HepG2 (cell line): ENCODE results near the gene DMAC2L. TPM values are rescaled to one million over a fixed set of nuclear protein-coding genes. Genes with fewer than 3 reads are reported as not detected.

Experiments used
- CHD4 ChIP-seq: fragments of 200-600 bp; sonication (generic); IDR thresholded peaks from 2 replicates; pipeline ENCODE4 v1.7.0; 2017; ENCODE audit warnings: mild to moderate bottlenecking, low read length, borderline replicate concordance
- DR1 ChIP-seq: sonication (generic); formaldehyde crosslinking; IDR thresholded peaks from 2 replicates; pipeline ENCODE4 v1.8.0; 2021; ENCODE audit warnings: mild to moderate bottlenecking, missing genetic modification reagents, inconsistent platforms
- HMG20B ChIP-seq: conservative IDR thresholded peaks from 2 replicates; pipeline ENCODE4 v1.6.1; 2016; ENCODE audit warnings: missing genetic modification reagents, missing compliant biosample characterization
- HNRNPUL1 ChIP-seq: fragments of 200-400 bp; formaldehyde crosslinking; IDR thresholded peaks from 2 replicates; pipeline ENCODE4 v1.6.1; 2017; ENCODE audit warnings: low read depth, mild to moderate bottlenecking, low read length, moderate library complexity
- KMT2A ChIP-seq: sonication (generic); formaldehyde crosslinking; IDR thresholded peaks from 2 replicates; pipeline ENCODE4 v1.4.0; 2020; ENCODE audit warnings: missing genetic modification reagents
- MAFG ChIP-seq: sonication (generic); formaldehyde crosslinking; IDR thresholded peaks from 2 replicates; pipeline ENCODE4 v1.5.1; 2020; ENCODE audit warnings: mild to moderate bottlenecking, missing genetic modification reagents
- MED8 ChIP-seq: sonication (generic); formaldehyde crosslinking; IDR thresholded peaks from 2 replicates; pipeline ENCODE4 v1.8.1; 2023; ENCODE audit warnings: mild to moderate bottlenecking, missing genetic modification reagents; ENCODE audit not compliant: insufficient replicate concordance
- MYNN ChIP-seq: sonication (generic); formaldehyde crosslinking; IDR thresholded peaks from 2 replicates; pipeline ENCODE4 v1.4.0; 2020; ENCODE audit warnings: mild to moderate bottlenecking, low read depth, missing genetic modification reagents
- NCOA1 ChIP-seq: sonication (generic); formaldehyde crosslinking; IDR thresholded peaks from 2 replicates; pipeline ENCODE4 v1.9.0; 2021; ENCODE audit warnings: missing genetic modification reagents
- PLSCR1 ChIP-seq: sonication (generic); formaldehyde crosslinking; IDR thresholded peaks from 2 replicates; pipeline ENCODE4 v1.5.0; 2020; ENCODE audit warnings: missing genetic modification reagents, mild to moderate bottlenecking, borderline replicate concordance
- RELA ChIP-seq: sonication (generic); formaldehyde crosslinking; IDR thresholded peaks from 2 replicates; pipeline ENCODE4 v1.4.0; 2020; ENCODE audit warnings: missing genetic modification reagents
- RERE ChIP-seq: IDR thresholded peaks from 2 replicates; pipeline ENCODE4 v1.6.1; 2016; ENCODE audit warnings: low read depth, missing genetic modification reagents, missing compliant biosample characterization
- SIN3B ChIP-seq: fragments of 150-350 bp; IDR thresholded peaks from 2 replicates; pipeline ENCODE4 v1.6.1; 2014; ENCODE audit warnings: low read length
- TOE1 ChIP-seq: sonication (generic); formaldehyde crosslinking; IDR thresholded peaks from 2 replicates; pipeline ENCODE4 v1.4.0; 2020; ENCODE audit warnings: mild to moderate bottlenecking, missing genetic modification reagents
- XRCC5 ChIP-seq: fragments of 200-400 bp; formaldehyde crosslinking; optimal IDR thresholded peaks from 2 replicates; pipeline ENCODE3; 2017; ENCODE audit warnings: mild to moderate bottlenecking, low read length
- ZNF383 ChIP-seq: sonication (generic); formaldehyde crosslinking; IDR thresholded peaks from 2 replicates; pipeline ENCODE4 v1.4.0; 2020; ENCODE audit warnings: missing genetic modification reagents, mild to moderate bottlenecking, borderline replicate concordance
- ZNF451 ChIP-seq: sonication (generic); formaldehyde crosslinking; IDR thresholded peaks from 2 replicates; pipeline ENCODE4 v1.5.0; 2020; ENCODE audit warnings: mild to moderate bottlenecking, missing genetic modification reagents
- ZNF891 ChIP-seq: sonication (generic); formaldehyde crosslinking; IDR thresholded peaks from 2 replicates; pipeline ENCODE4 v1.5.0; 2020; ENCODE audit warnings: mild to moderate bottlenecking, missing genetic modification reagents
- polyA plus RNA-seq, 8 experiments: library from polyadenylated mRNA; depleted of rRNA in 3 of 8; stranded (reverse) in 7 of 8; unstranded in 1 of 8; fragments of >200 nt; fragmentation: Illumina TruSeq in 4 of 8; extraction: Trizol in 4 of 8; gene quantifications; 2 replicates each; pipeline versions ENCODE4 v1.2.1 to v1.2.3, GENCODE V29; 2011 to 2016; ENCODE audit warnings: low read depth in 4 of 8, missing spikeins in 1 of 8, mixed read lengths in 1 of 8; ENCODE audit not compliant: insufficient read depth in 1 of 8
- total RNA-seq, 5 experiments: library from RNA; depleted of rRNA; stranded (reverse); fragments of >200 nt; fragmentation: Illumina TruSeq; extraction: Trizol; gene quantifications; 2 replicates each; pipeline ENCODE4 v1.2.3, GENCODE V29; 2016; ENCODE audit warnings: low read depth in 1 of 5
- TF ChIP-seq, protein P1 (sequence below): sonication (generic); formaldehyde crosslinking; IDR thresholded peaks from 2 replicates; pipeline ENCODE4 v1.4.0; 2020; ENCODE audit warnings: mild to moderate bottlenecking, missing genetic modification reagents
- TF ChIP-seq, protein P2 (sequence below): fragments of 450-650 bp; IDR thresholded peaks from 2 replicates; pipeline ENCODE4 v1.6.1; 2016

DMAC2L gene
- total and polyA plus RNA-seq, 2 of the 13 experiments (the other 11 are each of a cell fraction or from before 2014, with no cell fraction given) = 19.4 to 23.2 TPM

GRCh38 chr14:50311972-50312733 lies at the start of gene DMAC2L, which contains the start of gene L2HGDH (continued):
- TF ChIP-seq CHD4 (no peak), DR1 (peak; percentile 76; the same call in 1 of the 2 replicates), RELA (CRISPR knock-in tag) (0 out of 2 replicates have a peak, but pooled peaks have one; percentile 39), NCOA1 (peak; percentile 31; the same call in 1 of the 2 replicates), PLSCR1 (CRISPR knock-in tag) (peak; percentile 53; the same call in 1 of the 2 replicates), MYNN (CRISPR knock-in tag) (0 out of 2 replicates have a peak, but pooled peaks have one; percentile 66), ZNF383 (CRISPR knock-in tag) (no peak), ZNF891 (peak; percentile 96), HNRNPUL1 (0 out of 2 replicates have a peak, but pooled peaks have one; percentile 67), MED8 (peak; percentile 39), HMG20B (CRISPR knock-in tag) (no peak), XRCC5 (peak; percentile 28), RERE (CRISPR knock-in tag) (no peak), SIN3B (no peak), TOE1 (CRISPR knock-in tag) (no peak), MAFG (CRISPR knock-in tag) (no peak), ZNF451 (CRISPR knock-in tag) (no peak; the same call in 1 of the 2 replicates), KMT2A (CRISPR knock-in tag) (peak; percentile 86)
- TF ChIP-seq, protein P1, sequence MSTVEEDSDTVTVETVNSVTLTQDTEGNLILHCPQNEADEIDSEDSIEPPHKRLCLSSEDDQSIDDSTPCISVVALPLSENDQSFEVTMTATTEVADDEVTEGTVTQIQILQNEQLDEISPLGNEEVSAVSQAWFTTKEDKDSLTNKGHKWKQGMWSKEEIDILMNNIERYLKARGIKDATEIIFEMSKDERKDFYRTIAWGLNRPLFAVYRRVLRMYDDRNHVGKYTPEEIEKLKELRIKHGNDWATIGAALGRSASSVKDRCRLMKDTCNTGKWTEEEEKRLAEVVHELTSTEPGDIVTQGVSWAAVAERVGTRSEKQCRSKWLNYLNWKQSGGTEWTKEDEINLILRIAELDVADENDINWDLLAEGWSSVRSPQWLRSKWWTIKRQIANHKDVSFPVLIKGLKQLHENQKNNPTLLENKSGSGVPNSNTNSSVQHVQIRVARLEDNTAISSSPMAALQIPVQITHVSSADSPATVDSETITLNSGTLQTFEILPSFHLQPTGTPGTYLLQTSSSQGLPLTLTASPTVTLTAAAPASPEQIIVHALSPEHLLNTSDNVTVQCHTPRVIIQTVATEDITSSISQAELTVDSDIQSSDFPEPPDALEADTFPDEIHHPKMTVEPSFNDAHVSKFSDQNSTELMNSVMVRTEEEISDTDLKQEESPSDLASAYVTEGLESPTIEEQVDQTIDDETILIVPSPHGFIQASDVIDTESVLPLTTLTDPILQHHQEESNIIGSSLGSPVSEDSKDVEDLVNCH (CRISPR knock-in tag) = no peak
- TF ChIP-seq, protein P2, sequence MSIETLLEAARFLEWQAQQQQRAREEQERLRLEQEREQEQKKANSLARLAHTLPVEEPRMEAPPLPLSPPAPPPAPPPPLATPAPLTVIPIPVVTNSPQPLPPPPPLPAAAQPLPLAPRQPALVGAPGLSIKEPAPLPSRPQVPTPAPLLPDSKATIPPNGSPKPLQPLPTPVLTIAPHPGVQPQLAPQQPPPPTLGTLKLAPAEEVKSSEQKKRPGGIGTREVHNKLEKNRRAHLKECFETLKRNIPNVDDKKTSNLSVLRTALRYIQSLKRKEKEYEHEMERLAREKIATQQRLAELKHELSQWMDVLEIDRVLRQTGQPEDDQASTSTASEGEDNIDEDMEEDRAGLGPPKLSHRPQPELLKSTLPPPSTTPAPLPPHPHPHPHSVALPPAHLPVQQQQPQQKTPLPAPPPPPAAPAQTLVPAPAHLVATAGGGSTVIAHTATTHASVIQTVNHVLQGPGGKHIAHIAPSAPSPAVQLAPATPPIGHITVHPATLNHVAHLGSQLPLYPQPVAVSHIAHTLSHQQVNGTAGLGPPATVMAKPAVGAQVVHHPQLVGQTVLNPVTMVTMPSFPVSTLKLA = no peak; the same call in 1 of the 2 replicates
